HEK293 (cell line): ENCODE measurements around the gene CDK5.
A peak's percentile ranks its signal among the peaks of the same experiment; 100 is the strongest.

Experiments used
- CTCF ChIA-PET: fragments of 350-600 bp; formaldehyde crosslinking; extraction: SDS; loops from one replicate; lab custom pipeline; 2021; ENCODE audit warnings: antibody characterized with exemption; lab: Yijun Ruan, JAX
- POLR2A ChIA-PET: fragments of 300-600 bp; formaldehyde crosslinking; extraction: SDS; loops from one replicate; lab custom pipeline; 2020; ENCODE audit warnings: antibody characterized with exemption, inconsistent platforms; lab: Yijun Ruan, JAX
- H3K27ac ChIP-seq: fragments of 200-500 bp; sonication (Bioruptor generic); 2 replicates; pipeline ENCODE4 v1.5.1; 2014; ENCODE audit warnings: low read depth, low read length, control low read depth, inconsistent platforms; ENCODE audit errors: extremely low read depth
- H3K36me3 ChIP-seq, 2 experiments: fragments of 200-500 bp in 1 of 2; sonication (Bioruptor generic) in 1 of 2; 1 replicate in 1 of 2; 2 replicates in 1 of 2; pipeline ENCODE4 v1.5.1; 2014 to 2017; ENCODE audit warnings: inconsistent platforms in 2 of 2, low read length in 2 of 2; ENCODE audit not compliant: control insufficient read depth in 2 of 2, insufficient read depth in 1 of 2
- H3K4me1 ChIP-seq: fragments of 200-500 bp; sonication (Bioruptor generic); 2 replicates; pipeline ENCODE4 v1.5.1; 2014; ENCODE audit warnings: mild to moderate bottlenecking, low read length, inconsistent platforms; ENCODE audit not compliant: control insufficient read depth, insufficient read depth
- H3K4me3 ChIP-seq: 2 replicates; pipeline ENCODE4 v1.5.1; 2011; ENCODE audit warnings: low read depth, mild to moderate bottlenecking, control low read depth, low read length, moderate library complexity
- H3K9me3 ChIP-seq: fragments of 200-500 bp; sonication (Bioruptor generic); 2 replicates; pipeline ENCODE4 v1.5.1; 2014; ENCODE audit warnings: low read depth, low read length, inconsistent platforms; ENCODE audit not compliant: control insufficient read depth, insufficient read depth
- EGR2 ChIP-seq: fragments of 450-650 bp; formaldehyde crosslinking; IDR thresholded peaks from 2 replicates; pipeline ENCODE4 v1.5.1; 2016; ENCODE audit warnings: low read depth, missing biosample characterization, missing genetic modification characterization
- GLIS1 ChIP-seq: fragments of 450-650 bp; formaldehyde crosslinking; IDR thresholded peaks from 2 replicates; pipeline ENCODE4 v1.5.1; 2016; ENCODE audit warnings: missing biosample characterization, missing genetic modification characterization
- HIC1 ChIP-seq: fragments of 450-650 bp; formaldehyde crosslinking; IDR thresholded peaks from 2 replicates; pipeline ENCODE4 v1.5.1; 2016; ENCODE audit warnings: missing biosample characterization, missing genetic modification characterization
- HOXC10 ChIP-seq: sonication (generic); formaldehyde crosslinking; IDR thresholded peaks from 2 replicates; pipeline ENCODE4 v1.8.1; 2023; ENCODE audit warnings: mild to moderate bottlenecking, missing genetic modification reagents
- KLF10 ChIP-seq: fragments of 450-650 bp; IDR thresholded peaks from 2 replicates; pipeline ENCODE4 v1.5.1; 2018; ENCODE audit warnings: missing biosample characterization, mild to moderate bottlenecking, missing genetic modification characterization
- PBX3 ChIP-seq: sonication (generic); formaldehyde crosslinking; IDR thresholded peaks from 2 replicates; pipeline ENCODE4 v1.8.1; 2022; ENCODE audit warnings: mild to moderate bottlenecking, moderate library complexity, missing genetic modification reagents
- PRDM1 ChIP-seq: fragments of 450-650 bp; formaldehyde crosslinking; IDR thresholded peaks from 2 replicates; pipeline ENCODE4; 2016; ENCODE audit warnings: missing biosample characterization, missing genetic modification characterization
- TCF7L2 ChIP-seq: IDR thresholded peaks from 2 replicates; pipeline ENCODE4 v1.6.1; 2011; ENCODE audit warnings: low read depth, mild to moderate bottlenecking, inconsistent platforms, low read length, moderate library complexity, borderline replicate concordance
- TRIM28 ChIP-seq: IDR thresholded peaks from 2 replicates; pipeline ENCODE4 v1.6.1; 2011; ENCODE audit warnings: low read length, control low read depth, borderline replicate concordance
- ZFP3 ChIP-seq: fragments of 450-650 bp; formaldehyde crosslinking; IDR thresholded peaks from 2 replicates; pipeline ENCODE4 v1.5.1; 2016; ENCODE audit warnings: low read depth, missing biosample characterization, missing genetic modification characterization
- ZNF112 ChIP-seq: fragments of 450-650 bp; formaldehyde crosslinking; IDR thresholded peaks from 2 replicates; pipeline ENCODE4 v1.5.0; 2017; ENCODE audit warnings: missing biosample characterization, missing genetic modification characterization
- ZNF132 ChIP-seq: fragments of 450-650 bp; formaldehyde crosslinking; IDR thresholded peaks from 2 replicates; pipeline ENCODE4 v1.5.1; 2017; ENCODE audit warnings: missing biosample characterization, missing genetic modification characterization, borderline replicate concordance
- ZNF239 ChIP-seq: fragments of 450-650 bp; formaldehyde crosslinking; IDR thresholded peaks from 2 replicates; pipeline ENCODE4 v1.5.1; 2016; ENCODE audit warnings: missing biosample characterization, missing genetic modification characterization
- ZNF248 ChIP-seq: fragments of 450-650 bp; formaldehyde crosslinking; IDR thresholded peaks from 2 replicates; pipeline ENCODE4 v1.5.1; 2017; ENCODE audit warnings: missing biosample characterization, missing genetic modification characterization
- ZNF280D ChIP-seq: fragments of 450-650 bp; formaldehyde crosslinking; IDR thresholded peaks from 2 replicates; pipeline ENCODE4 v1.5.1; 2016; ENCODE audit warnings: missing biosample characterization, missing genetic modification characterization
- ZNF302 ChIP-seq: fragments of 450-650 bp; formaldehyde crosslinking; IDR thresholded peaks from 2 replicates; pipeline ENCODE4 v1.5.1; 2016; ENCODE audit warnings: missing biosample characterization, missing genetic modification characterization, low read depth
- ZNF433 ChIP-seq: fragments of 450-650 bp; formaldehyde crosslinking; IDR thresholded peaks from 2 replicates; pipeline ENCODE4 v1.5.1; 2016; ENCODE audit warnings: missing biosample characterization, missing genetic modification characterization, low read depth
- ZNF501 ChIP-seq: fragments of 450-650 bp; formaldehyde crosslinking; IDR thresholded peaks from 2 replicates; pipeline ENCODE4 v1.5.1; 2016; ENCODE audit warnings: missing biosample characterization, missing genetic modification characterization
- ZNF521 ChIP-seq: fragments of 450-650 bp; formaldehyde crosslinking; IDR thresholded peaks from 2 replicates; pipeline ENCODE4 v1.5.1; 2017; ENCODE audit warnings: missing biosample characterization, mild to moderate bottlenecking, missing genetic modification characterization
- ZNF623 ChIP-seq: fragments of 450-650 bp; formaldehyde crosslinking; IDR thresholded peaks from 2 replicates; pipeline ENCODE4 v1.5.1; 2016; ENCODE audit warnings: missing biosample characterization, missing genetic modification characterization
- ZNF785 ChIP-seq: fragments of 450-650 bp; formaldehyde crosslinking; IDR thresholded peaks from 2 replicates; pipeline ENCODE4 v1.5.1; 2016; ENCODE audit warnings: missing biosample characterization, missing genetic modification characterization

The CDK5 gene

GRCh38 chr7:151071032-151071866, 13.6 kb upstream of the CDK5 start:
- TF ChIP-seq ZNF433 (tag by site-specific recombination) (no peak), ZNF239 (tag by site-specific recombination) (no peak), ZNF302 (tag by site-specific recombination) (no peak), TRIM28 (no peak), EGR2 (tag by site-specific recombination) (no peak), ZNF248 (tag by site-specific recombination) (no peak)
- H3K9me3 ChIP-seq = no peaks in the 10 kb centered on the region
- POLR2A ChIA-PET = interaction anchor here (0.6 to 1.1 kb wide), 4 partner anchors 9 to 42 kb away, joined by 3 to 4 read pairs (median 4); partner anchors contain the start of gene FASTK
- H3K4me3 ChIP-seq = no peak overlapping the region
- CTCF ChIA-PET = interaction anchor here (1.5 kb wide), 1 partner anchor 40 kb away, joined by 7 read pairs; no protein-coding TSS in a partner anchor
- no peaks in the 10 kb centered on the region for H3K4me1 ChIP-seq
- H3K36me3 ChIP-seq = peaks cover 18 to 87% of the 10 kb centered on the region in 2 experiments
- no peak overlapping the region for H3K27ac ChIP-seq

- TF ChIP-seq HOXC10 (CRISPR knock-in tag) = no peak
- 0 out of 2 replicates have a peak, but pooled peaks have one; percentile 19 for TF ChIP-seq HIC1 (tag by site-specific recombination)
- TF ChIP-seq TCF7L2 = no peak
- TF ChIP-seq ZNF112 (tag by site-specific recombination) = no peak
- Histone ChIP-seq H3K27ac (no peak overlapping the region), H3K4me3 (no peak overlapping the region), H3K4me1 (no peaks in the 10 kb centered on the region), H3K36me3 (peaks cover 18 to 87% of the 10 kb centered on the region in 2 experiments), H3K9me3 (no peaks in the 10 kb centered on the region)
- ChIA-PET CTCF (no interaction called here), POLR2A (interaction anchor here (0.5 to 1.1 kb wide), 2 partner anchors 8 to 93 kb away, joined by 4 to 6 read pairs; no protein-coding TSS in a partner anchor)
Observed at GRCh38 chr7:151070574-151070960, 12.9 kb upstream of the CDK5 start.

- POLR2A ChIA-PET = interaction anchor here (0.5 to 1.1 kb wide), 2 partner anchors 7 to 92 kb away, joined by 4 to 6 read pairs; no protein-coding TSS in a partner anchor
- Histone ChIP-seq H3K9me3 (no peaks in the 10 kb centered on the region), H3K27ac (no peak overlapping the region), H3K4me3 (no peak overlapping the region), H3K36me3 (peaks cover 18 to 87% of the 10 kb centered on the region in 2 experiments), H3K4me1 (no peaks in the 10 kb centered on the region)
- CTCF ChIA-PET = interaction anchor here (1.0 kb wide), 1 partner anchor 52 kb away, joined by 4 read pairs; no protein-coding TSS in a partner anchor
- no peak for TF ChIP-seq PRDM1 (tag by site-specific recombination)
- TF ChIP-seq ZNF132 (tag by site-specific recombination) = no peak
- no peak for TF ChIP-seq ZNF302 (tag by site-specific recombination)
- no peak for TF ChIP-seq ZNF501 (tag by site-specific recombination)
- no peak for TF ChIP-seq ZNF521 (tag by site-specific recombination)
- TF ChIP-seq ZNF785 = no peak
- no peak for TF ChIP-seq ZNF623 (tag by site-specific recombination)
- TF ChIP-seq ZFP3 = no peak
- TF ChIP-seq ZNF280D (tag by site-specific recombination) = no peak
- no peak for TF ChIP-seq GLIS1 (tag by site-specific recombination)
- no peak for TF ChIP-seq KLF10
- TF ChIP-seq PBX3 = no peak
Observed at GRCh38 chr7:151069841-151070573, 12.3 kb upstream of the CDK5 start.
